ENCODE measurements around the gene ZBTB24.

Gene ZBTB24

GRCh38 chr6:109508166-109508860 lies 25.3 kb upstream of the ZBTB24 start:
- H3K27ac ChIP-seq, result peak overlapping the region; percentile 97; the same call in 1 of the 2 replicates
- TF ChIP-seq CTCF (conservative IDR thresholded peaks at IDR 0.05), result no peak

GRCh38 chr6:109507490-109508072 lies 24.6 kb upstream of the ZBTB24 start:
- H3K27ac ChIP-seq, result peak overlapping the region; percentile 97; the same call in 1 of the 2 replicates
- no peak for TF ChIP-seq CTCF (conservative IDR thresholded peaks at IDR 0.05)

GRCh38 chr6:109506841-109507240 lies 23.8 kb upstream of the ZBTB24 start:
- peak overlapping the region; percentile 97 for H3K27ac ChIP-seq
- TF ChIP-seq CTCF (conservative IDR thresholded peaks at IDR 0.05), result no peak

- no peak for TF ChIP-seq CTCF (conservative IDR thresholded peaks at IDR 0.05)
Measured at GRCh38 chr6:109506314-109506713, 23.3 kb upstream of the ZBTB24 start.

GRCh38 chr6:109503327-109504224 lies 20.6 kb upstream of the ZBTB24 start:
- no peak for TF ChIP-seq CTCF (conservative IDR thresholded peaks at IDR 0.05)

More at GRCh38 chr6:109506314-109506713, 23.3 kb upstream of the ZBTB24 start:
- H3K27ac ChIP-seq, result peak overlapping the region; percentile 97

GRCh38 chr6:109498936-109499335 lies 15.9 kb upstream of the ZBTB24 start:
- H3K27ac ChIP-seq, result no peak overlapping the region
- no peak for TF ChIP-seq CTCF (conservative IDR thresholded peaks at IDR 0.05)

More at GRCh38 chr6:109503327-109504224, 20.6 kb upstream of the ZBTB24 start:
- peak overlapping the region; percentile 97 for H3K27ac ChIP-seq

GRCh38 chr6:109498052-109498451 lies 15.0 kb upstream of the ZBTB24 start:
- no peak for TF ChIP-seq CTCF (conservative IDR thresholded peaks at IDR 0.05)
- H3K27ac ChIP-seq, result no peak overlapping the region

All from VCaP (cell line).